Endothelial cell of umbilical vein (primary cell): ENCODE measurements around the gene ZNF791. TPM values are rescaled to one million over a fixed set of nuclear protein-coding genes. Genes with fewer than 3 reads are reported as not detected.
"Not testable (repeated sequence)": the region's sequence is repeated elsewhere in the genome, so short reads cannot be mapped to it uniquely, and the experiment has no call there.

Experiments used
- BruUV-seq: library from RNA; stranded (reverse); fragments of 400-500 nt; replicated peaks from 2 replicates; lab custom pipeline; 2021; lab: Mats Ljungman, UMichigan
- CTCF ChIA-PET: fragments of 300-600, 350-600 bp; sonication (Branson Sonifier 250); formaldehyde crosslinking; loops from one replicate; lab custom pipeline; 2021; ENCODE audit warnings: antibody characterized with exemption, inconsistent platforms; lab: Charles Lee
- POLR2A ChIA-PET: fragments of 300-600, 350-600 bp; sonication (Branson Sonifier 250); formaldehyde crosslinking; loops from one replicate; lab custom pipeline; 2021; ENCODE audit warnings: antibody characterized with exemption, inconsistent platforms; lab: Charles Lee
- DNase-seq: peaks from one replicate; pipeline ENCODE4 v3.0.0-alpha.2; 2011; ENCODE audit warnings: low read depth, low spot score
- FAIRE-seq: peaks from 2 replicates; lab custom pipeline; 2011; peaks lifted over from hg19 to GRCh38; lab: Jason Lieb, UNC
- H2AFZ ChIP-seq: 2 replicates; pipeline ENCODE4 v1.6.0; 2012; ENCODE audit warnings: low read depth, low read length, control low read depth, inconsistent platforms
- H3K27ac ChIP-seq: 2 replicates; pipeline ENCODE4 v1.5.1; 2011; ENCODE audit warnings: low read depth, mild to moderate bottlenecking, control low read depth, low read length, moderate library complexity; ENCODE audit not compliant: insufficient read depth
- H3K27me3 ChIP-seq, 2 experiments: 2 replicates each; pipeline versions ENCODE4 v1.6.0 to v1.6.1; 2011; ENCODE audit warnings: low read length in 2 of 2, mixed read lengths in 1 of 2; ENCODE audit not compliant: control insufficient read depth in 2 of 2, insufficient read depth in 2 of 2
- H3K36me3 ChIP-seq, 2 experiments: 2 replicates in 1 of 2; 3 replicates in 1 of 2; pipeline ENCODE4 v1.5.1; 2011; ENCODE audit warnings: low read length in 2 of 2, mild to moderate bottlenecking in 1 of 2, moderate library complexity in 1 of 2; ENCODE audit not compliant: control insufficient read depth in 2 of 2, insufficient read depth in 2 of 2; ENCODE audit errors: extremely low read depth in 1 of 2
- H3K4me1 ChIP-seq: 3 replicates; pipeline ENCODE4 v1.5.1; 2011; ENCODE audit warnings: mild to moderate bottlenecking, low read length; ENCODE audit not compliant: control insufficient read depth, insufficient read depth; ENCODE audit errors: extremely low read depth
- H3K4me2 ChIP-seq: 2 replicates; pipeline ENCODE4 v1.6.1; 2011; ENCODE audit warnings: low read length, control low read depth, mixed read lengths; ENCODE audit not compliant: insufficient read depth
- H3K4me3 ChIP-seq, 3 experiments: fragments of 200-600 bp in 1 of 3; sonication (generic), shearing (Covaris generic) in 1 of 3; replicated peaks in 1 of 3; 2 replicates each; pipeline ENCODE4 v1.5.1; 2011 to 2016; ENCODE audit warnings: control low read depth in 3 of 3, low read length in 3 of 3, mild to moderate bottlenecking in 2 of 3, inconsistent platforms in 1 of 3, low read depth in 1 of 3, moderate library complexity in 1 of 3; ENCODE audit not compliant: insufficient read depth in 1 of 3
- H3K79me2 ChIP-seq: 2 replicates; pipeline ENCODE4 v1.6.0; 2012; ENCODE audit warnings: low read length, inconsistent platforms; ENCODE audit not compliant: control insufficient read depth, insufficient read depth
- H3K9ac ChIP-seq: replicated peaks from 2 replicates; pipeline ENCODE3; 2011; ENCODE audit warnings: low read length, control low read depth; ENCODE audit not compliant: insufficient read depth; ENCODE audit errors: extremely low read depth
- H3K9me1 ChIP-seq: replicated peaks from 3 replicates; pipeline ENCODE4 v1.6.0; 2011; ENCODE audit warnings: mild to moderate bottlenecking, low read length; ENCODE audit not compliant: control insufficient read depth, insufficient read depth; ENCODE audit errors: extremely low read depth
- H3K9me3 ChIP-seq: replicated peaks from 2 replicates; pipeline ENCODE4 v1.5.1; 2012; ENCODE audit warnings: low read length, inconsistent platforms; ENCODE audit not compliant: control insufficient read depth, insufficient read depth
- H4K20me1 ChIP-seq: replicated peaks from 2 replicates; pipeline ENCODE3; 2011; ENCODE audit warnings: mild to moderate bottlenecking, low read length; ENCODE audit not compliant: control insufficient read depth, insufficient read depth; ENCODE audit errors: extremely low read depth
- EZH2 ChIP-seq: IDR thresholded peaks from 2 replicates; pipeline ENCODE4 v1.6.1; 2012; ENCODE audit warnings: borderline replicate concordance, low read depth, mild to moderate bottlenecking, moderate library complexity, low read length, inconsistent platforms; ENCODE audit not compliant: severe bottlenecking
- FOS ChIP-seq: IDR thresholded peaks from 2 replicates; pipeline ENCODE4 v1.6.1; 2011; ENCODE audit warnings: mild to moderate bottlenecking, low read length, moderate library complexity, borderline replicate concordance; ENCODE audit not compliant: insufficient read depth
- GATA2 ChIP-seq: IDR thresholded peaks from 2 replicates; pipeline ENCODE4 v1.7.0; 2011; ENCODE audit warnings: low read depth, mild to moderate bottlenecking, moderate library complexity, mixed read lengths, low read length; ENCODE audit not compliant: insufficient read length, insufficient read depth
- JUN ChIP-seq: IDR thresholded peaks from 2 replicates; pipeline ENCODE4 v1.6.1; 2011; ENCODE audit warnings: borderline replicate concordance, low read depth; ENCODE audit not compliant: insufficient read length, insufficient read depth
- MYC ChIP-seq: IDR thresholded peaks from one replicate; pipeline ENCODE4 v1.6.1; 2011; ENCODE audit warnings: mild to moderate bottlenecking, low read depth, low read length
- POLR2A ChIP-seq: IDR thresholded peaks from 2 replicates; pipeline ENCODE4 v1.6.1; 2012; ENCODE audit warnings: low read depth, mild to moderate bottlenecking, control low read depth, low read length
- POLR2AphosphoS5 ChIP-seq: IDR thresholded peaks from 2 replicates; pipeline ENCODE4 v1.6.1; 2012; ENCODE audit warnings: low read depth, mild to moderate bottlenecking, control low read depth, low read length, moderate library complexity; ENCODE audit not compliant: insufficient read depth
- dilution Hi-C: fragments of 300-500 bp; cut with MboI; formaldehyde crosslinking; loops from one replicate; pipeline ENCODE4 v1.15.0; 2019; ENCODE audit warnings: low sequenced_read_pairs; ENCODE audit not compliant: extremely low pct_ligation_motif_present
- intact Hi-C: fragments of 100-400 bp; cut with micrococcal nuclease; formaldehyde crosslinking; loops from one replicate; pipeline ENCODE4 v1.10.0; 2022
- polyA plus RNA-seq, 4 experiments: library from polyadenylated mRNA; depleted of rRNA in 3 of 4; stranded (reverse) in 3 of 4; unstranded in 1 of 4; fragments of >200 nt; gene quantifications; 2 replicates each; pipeline versions ENCODE4 v1.2.1 to v1.2.3, GENCODE V29; 2011 to 2012; ENCODE audit warnings: missing spikeins in 1 of 4
- total RNA-seq: library from RNA; stranded (reverse); gene quantifications from 2 replicates; pipeline ENCODE4 v1.2.3, GENCODE V29; 2021
- TF ChIP-seq, protein P1 (sequence below), 2 donors: IDR thresholded peaks; 1 replicate in 1 of 2; 2 replicates in 1 of 2; pipeline ENCODE4 v1.5.1; 2011; ENCODE audit warnings: low read length in 2 of 2, mild to moderate bottlenecking in 2 of 2, moderate library complexity in 2 of 2, control low read depth in 1 of 2, inconsistent platforms in 1 of 2, low read depth in 1 of 2; ENCODE audit not compliant: insufficient read depth in 1 of 2; ENCODE audit errors: extremely low read depth in 1 of 2
- TF ChIP-seq, protein P2 (sequence below): IDR thresholded peaks from 2 replicates; pipeline ENCODE4 v1.6.1; 2011; ENCODE audit not compliant: insufficient read depth, insufficient read length

Gene ZNF791
- total and polyA plus RNA-seq, 2 donors (not counting 3 experiments of a cell fraction or from before 2014, with no cell fraction given): 8.3 to 21.8 TPM

- DNase-seq (no peak), FAIRE-seq (no peak)
- Histone ChIP-seq H3K4me2 (no peak overlapping the region), H2AFZ (no peak overlapping the region), H3K27me3 (no peaks in the 10 kb centered on the region), H3K9ac (no peak overlapping the region), H3K4me1 (no peaks in the 10 kb centered on the region), H3K9me3 (no peaks in the 10 kb centered on the region), H3K36me3 (peaks cover 5 to 42% of the 10 kb centered on the region in 2 experiments), H3K4me3 (no peak overlapping the region), H3K27ac (no peak overlapping the region), H4K20me1 (no peaks in the 10 kb centered on the region), H3K79me2 (peaks cover 9% of the 10 kb centered on the region), H3K9me1 (no peaks in the 10 kb centered on the region)
- TF ChIP-seq, protein P1, sequence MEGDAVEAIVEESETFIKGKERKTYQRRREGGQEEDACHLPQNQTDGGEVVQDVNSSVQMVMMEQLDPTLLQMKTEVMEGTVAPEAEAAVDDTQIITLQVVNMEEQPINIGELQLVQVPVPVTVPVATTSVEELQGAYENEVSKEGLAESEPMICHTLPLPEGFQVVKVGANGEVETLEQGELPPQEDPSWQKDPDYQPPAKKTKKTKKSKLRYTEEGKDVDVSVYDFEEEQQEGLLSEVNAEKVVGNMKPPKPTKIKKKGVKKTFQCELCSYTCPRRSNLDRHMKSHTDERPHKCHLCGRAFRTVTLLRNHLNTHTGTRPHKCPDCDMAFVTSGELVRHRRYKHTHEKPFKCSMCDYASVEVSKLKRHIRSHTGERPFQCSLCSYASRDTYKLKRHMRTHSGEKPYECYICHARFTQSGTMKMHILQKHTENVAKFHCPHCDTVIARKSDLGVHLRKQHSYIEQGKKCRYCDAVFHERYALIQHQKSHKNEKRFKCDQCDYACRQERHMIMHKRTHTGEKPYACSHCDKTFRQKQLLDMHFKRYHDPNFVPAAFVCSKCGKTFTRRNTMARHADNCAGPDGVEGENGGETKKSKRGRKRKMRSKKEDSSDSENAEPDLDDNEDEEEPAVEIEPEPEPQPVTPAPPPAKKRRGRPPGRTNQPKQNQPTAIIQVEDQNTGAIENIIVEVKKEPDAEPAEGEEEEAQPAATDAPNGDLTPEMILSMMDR (IDR thresholded peaks at IDR 0.05; ENCODE audit: extremely low read depth in 1 of 2, insufficient read depth in 1 of 2, low read depth in 1 of 2, low read length in 2 of 2): no peak
- TF ChIP-seq FOS (no peak), POLR2A (no peak), GATA2 (no peak), POLR2AphosphoS5 (no peak), MYC (no peak), EZH2 (no peak), JUN (no peak)
- TF ChIP-seq, protein P2, sequence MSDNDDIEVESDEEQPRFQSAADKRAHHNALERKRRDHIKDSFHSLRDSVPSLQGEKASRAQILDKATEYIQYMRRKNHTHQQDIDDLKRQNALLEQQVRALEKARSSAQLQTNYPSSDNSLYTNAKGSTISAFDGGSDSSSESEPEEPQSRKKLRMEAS: no peak
- CTCF ChIA-PET: interaction anchor here (0.7 to 4.7 kb wide), 9 partner anchors 9 to 879 kb away, joined by 3 to 38 read pairs (median 3); partner anchors contain the start of genes GET3, MAN2B1 and WDR83
- dilution Hi-C loops (no loop called here), intact Hi-C loops (loop anchor here (1.0 kb wide), 1 partner anchor 170 kb away; no protein-coding TSS in a partner anchor)
- POLR2A ChIA-PET: no interaction called here
- no TSS peak for BruUV-seq
Measured at GRCh38 chr19:12676928-12677327, 66.2 kb downstream of the ZNF791 start.

DNA sequence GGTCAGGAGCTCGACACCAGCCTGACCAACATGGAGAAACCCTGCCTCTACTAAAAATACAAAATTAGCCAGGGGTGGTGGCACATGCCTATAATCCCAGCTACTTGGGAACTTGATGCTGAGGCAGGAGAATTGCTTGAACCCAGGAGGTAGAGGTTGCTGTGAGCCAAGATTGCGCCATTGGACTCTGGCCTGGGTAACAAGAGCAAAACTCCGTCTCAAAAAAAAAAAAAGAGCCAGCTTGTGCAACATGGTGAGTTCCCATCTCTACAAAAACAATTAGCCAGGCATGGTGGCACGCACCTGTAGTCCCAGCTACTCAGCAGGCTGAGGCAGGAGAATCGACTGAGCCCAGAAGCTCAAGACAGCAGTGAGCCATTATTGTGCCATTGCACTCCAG is 67.3 kb downstream of the ZNF791 start:
- intact Hi-C loops, FAIRE-seq: not testable (repeated sequence)

More for the DNA sequence above, 67.3 kb downstream of the ZNF791 start:
- H3K27ac ChIP-seq, DNase-seq, BruUV-seq, dilution Hi-C loops, H2AFZ ChIP-seq, H3K9ac ChIP-seq, H3K4me1 ChIP-seq, H4K20me1 ChIP-seq, H3K9me1 ChIP-seq, H3K79me2 ChIP-seq, H3K27me3 ChIP-seq, H3K9me3 ChIP-seq, H3K4me3 ChIP-seq, H3K4me2 ChIP-seq: not testable (repeated sequence)
- CTCF ChIA-PET: interaction anchor here (1.0 to 4.7 kb wide), 3 partner anchors 12 to 169 kb away, joined by 3 to 38 read pairs (median 5); partner anchors contain the start of genes MAN2B1 and WDR83
- POLR2A ChIA-PET: interaction anchor here (0.6 kb wide), 1 partner anchor 120 kb away, joined by 3 read pairs; no protein-coding TSS in a partner anchor
- H3K36me3 ChIP-seq: peaks cover 5 to 35% of the 10 kb centered on the region in 2 experiments
